A673 (cell line): ENCODE results near the gene MAPK12. TPM values are rescaled to one million over a fixed set of nuclear protein-coding genes. Genes with fewer than 3 reads are reported as not detected.

ENCODE experiments used
- BruUV-seq: library from RNA; stranded (reverse); fragments of 400-500 nt; replicated peaks from 2 replicates; lab custom pipeline; 2021; lab: Mats Ljungman, UMichigan
- CTCF ChIA-PET: fragments of 300-600 bp; sonication (Branson Sonifier 250); formaldehyde crosslinking; loops from one replicate; lab custom pipeline; 2022; ENCODE audit warnings: antibody characterized with exemption; lab: Charles Lee
- POLR2A ChIA-PET: fragments of 300-600 bp; sonication (Branson Sonifier 250); formaldehyde crosslinking; loops from one replicate; lab custom pipeline; 2022; ENCODE audit warnings: antibody characterized with exemption; ENCODE audit not compliant: low non-redundant PET; lab: Charles Lee
- DNase-seq: peaks from one replicate; pipeline ENCODE4 v3.0.0-alpha.2; 2015; ENCODE audit warnings: low spot score
- H3K27ac ChIP-seq: fragments of 200-600 bp; sonication (generic); 2 replicates; pipeline ENCODE4 v1.5.1; 2016; ENCODE audit warnings: mixed run types, low read depth, mild to moderate bottlenecking, mixed read lengths, antibody characterized with exemption, low read length; ENCODE audit not compliant: poor library complexity, severe bottlenecking
- H3K27me3 ChIP-seq: fragments of 200-600 bp; sonication (generic); replicated peaks from 2 replicates; pipeline ENCODE4 v1.6.1; 2017; ENCODE audit warnings: mixed run types, low read depth, mild to moderate bottlenecking, mixed read lengths, antibody characterized with exemption, low read length; ENCODE audit not compliant: insufficient read depth, poor library complexity
- H3K36me3 ChIP-seq: fragments of 200-600 bp; sonication (generic); 2 replicates; pipeline ENCODE4 v1.6.1; 2016; ENCODE audit warnings: mixed run types, mild to moderate bottlenecking, mixed read lengths, antibody characterized with exemption, low read length; ENCODE audit not compliant: insufficient read depth, poor library complexity, severe bottlenecking
- H3K4me1 ChIP-seq: fragments of 200-600 bp; sonication (generic); 2 replicates; pipeline ENCODE4 v1.6.1; 2017; ENCODE audit warnings: mixed run types, mild to moderate bottlenecking, mixed read lengths, antibody characterized with exemption, low read length; ENCODE audit not compliant: insufficient read depth, poor library complexity, severe bottlenecking
- H3K4me3 ChIP-seq: fragments of 200-600 bp; sonication (generic); 2 replicates; pipeline ENCODE4 v1.5.1; 2016; ENCODE audit warnings: low read depth, mixed run types, mild to moderate bottlenecking, mixed read lengths, low read length; ENCODE audit not compliant: poor library complexity, severe bottlenecking
- H3K9me3 ChIP-seq: fragments of 200-600 bp; sonication (generic); 2 replicates; pipeline ENCODE4 v1.6.1; 2016; ENCODE audit warnings: mixed run types, low read depth, mild to moderate bottlenecking, mixed read lengths, antibody characterized with exemption, low read length; ENCODE audit not compliant: poor library complexity, severe bottlenecking
- CTCF ChIP-seq: fragments of 300-800, 200-600 bp; sonication (generic); conservative IDR thresholded peaks from 2 replicates; pipeline ENCODE4 v1.5.1; 2017; ENCODE audit warnings: low read depth, mild to moderate bottlenecking, antibody characterized with exemption, low read length, moderate library complexity, mixed read lengths
- EZH2 ChIP-seq: fragments of 200-600 bp; sonication (generic); IDR thresholded peaks from 2 replicates; pipeline ENCODE4 v1.6.1; 2017; ENCODE audit warnings: borderline replicate concordance, low read depth, mild to moderate bottlenecking, mixed read lengths, antibody characterized with exemption, low read length; ENCODE audit not compliant: poor library complexity, severe bottlenecking
- intact Hi-C: fragments of 100-400 bp; cut with micrococcal nuclease; formaldehyde crosslinking; loops from one replicate; pipeline ENCODE4 v1.10.0; 2022; ENCODE audit not compliant: unreplicated experiment
- total RNA-seq: library from RNA; stranded (reverse); gene quantifications from 2 replicates; pipeline ENCODE4 v1.2.3, GENCODE V29; 2021

Gene MAPK12
- total RNA-seq, 1 experiment from 2014 or later = 20.8 TPM

DNA sequence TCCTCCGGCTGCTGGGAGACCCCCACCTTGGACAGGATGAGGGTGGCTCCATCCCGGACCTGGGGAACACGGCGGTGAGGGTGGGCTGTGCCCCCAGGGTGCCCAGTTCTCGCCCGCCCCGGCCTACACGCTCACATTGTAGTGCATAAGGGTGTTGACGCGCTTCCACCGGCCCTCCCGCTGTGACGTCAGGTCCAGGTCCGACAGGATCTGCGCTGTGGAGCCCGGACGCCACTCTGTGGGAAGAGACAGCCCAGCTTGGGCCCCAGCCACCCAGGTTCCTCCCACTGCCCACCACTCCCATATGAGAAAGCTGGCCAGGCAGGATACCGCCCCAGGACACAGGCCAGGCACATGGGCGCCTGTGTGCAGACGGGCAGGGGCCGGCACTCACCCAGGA is 17.0 kb upstream of the MAPK12 start:
- Histone ChIP-seq H3K4me1 (peaks cover 7% of the 10 kb centered on the region), H3K27ac (no peak overlapping the region), H3K9me3 (no peaks in the 10 kb centered on the region), H3K36me3 (peaks cover 82% of the 10 kb centered on the region), H3K27me3 (no peaks in the 10 kb centered on the region), H3K4me3 (no peak overlapping the region)
- ChIA-PET CTCF (no interaction called here), POLR2A (no interaction called here)
- BruUV-seq = no TSS peak
- TF ChIP-seq EZH2 (no peak), CTCF (no peak)
- no peak for DNase-seq
- intact Hi-C loops = loop anchor here (10.0 kb wide), 1 partner anchor 216 kb away; no protein-coding TSS in a partner anchor

- BruUV-seq = no TSS peak
- Histone ChIP-seq H3K4me3 (no peak overlapping the region), H3K27me3 (no peaks in the 10 kb centered on the region), H3K27ac (no peak overlapping the region), H3K36me3 (peaks cover 77% of the 10 kb centered on the region), H3K9me3 (no peaks in the 10 kb centered on the region), H3K4me1 (peaks cover 7% of the 10 kb centered on the region)
- ChIA-PET POLR2A (no interaction called here), CTCF (no interaction called here)
- DNase-seq = no peak
- intact Hi-C loops = loop anchor here (2.0 to 10.0 kb wide), 2 partner anchors 49 to 217 kb away; partner anchors contain the start of gene DENND6B
- TF ChIP-seq EZH2 = no peak
Observed at GRCh38 chr22:50277761-50278160, 16.3 kb upstream of the MAPK12 start.

DNA sequence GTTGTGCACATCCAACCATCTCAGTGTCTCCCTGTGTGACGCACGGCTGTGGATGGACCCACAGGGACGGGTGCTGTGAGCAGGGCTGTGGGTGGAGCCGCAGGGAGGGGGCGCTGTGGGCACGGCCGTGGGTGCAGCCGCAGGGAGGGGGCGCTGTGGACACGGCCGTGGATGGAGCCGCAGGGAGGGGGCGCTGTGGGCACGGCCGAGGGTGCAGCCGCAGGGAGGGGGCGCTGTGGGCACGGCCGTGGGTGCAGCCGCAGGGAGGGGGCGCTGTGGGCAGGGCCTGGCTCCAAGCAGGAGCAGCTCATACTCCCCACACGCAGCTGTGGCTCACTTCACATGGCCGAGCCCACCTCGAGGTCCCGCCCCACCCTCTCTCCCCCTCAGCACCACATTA is 14.7 kb upstream of the MAPK12 start:
- ChIA-PET POLR2A (interaction anchor here (0.5 to 0.6 kb wide), 2 partner anchors 19 to 46 kb away, joined by 4 to 17 read pairs; no protein-coding TSS in a partner anchor), CTCF (interaction anchor here (0.5 to 1.3 kb wide), 11 partner anchors 13 to 409 kb away, joined by 3 to 15 read pairs (median 5); no protein-coding TSS in a partner anchor)
- Histone ChIP-seq H3K27me3 (no peaks in the 10 kb centered on the region), H3K27ac (no peak overlapping the region), H3K9me3 (no peaks in the 10 kb centered on the region), H3K4me3 (no peak overlapping the region), H3K36me3 (peaks cover 61% of the 10 kb centered on the region), H3K4me1 (peaks cover 17% of the 10 kb centered on the region)
- intact Hi-C loops = loop anchor here (2.0 to 10.0 kb wide), 2 partner anchors 51 to 219 kb away; partner anchors contain the start of gene DENND6B
- DNase-seq = peak; percentile 66
- TF ChIP-seq CTCF (peak; percentile 87), EZH2 (no peak)
- no TSS peak for BruUV-seq
